ENCODE measurements around the gene NLRP7. TPM values are rescaled to one million over a fixed set of nuclear protein-coding genes. Genes with fewer than 3 reads are reported as not detected.

NLRP7 gene
- total RNA-seq, 2 donors from 2014 or later = not detected

GRCh38 chr19:54873990-54874389 is 73.3 kb downstream of the NLRP7 start, which contains the start of gene FCAR:
Gene FCAR, plus strand, starts transcription at chr19:54874235. Its CDS starts 55 bp downstream, at chr19:54874290.
- no peaks in the 10 kb centered on the region for H3K9me3 ChIP-seq
- ATAC-seq (ENCODE audit: insufficient number of reproducible peaks, low FRiP score, low read depth) (no peak), DNase-seq (ENCODE audit: low spot score) (no peak)
- H3K36me3 ChIP-seq = no peaks in the 10 kb centered on the region
- no peak within 1 kb of the TSS for H3K27ac ChIP-seq
- no peaks in the 10 kb centered on the region for H3K27me3 ChIP-seq (replicated peaks; ENCODE audit: insufficient read depth)
- TF ChIP-seq CTCF (IDR thresholded peaks at IDR 0.05) = no peak
- no peak within 1 kb of the TSS for H3K4me3 ChIP-seq
- H3K4me1 ChIP-seq (ENCODE audit: control insufficient read depth in 1 of 2, low read depth in 2 of 2) = no peaks in the 10 kb centered on the region

Other genes with a start within 250 kb of the NLRP7 start
- gene KIR3DL3, start 223.1 kb downstream of the NLRP7 start, total RNA-seq = not detected
- gene KIR2DL3, start 209.0 kb downstream of the NLRP7 start, total RNA-seq = not detected
- gene KIR2DL1, start 177.7 kb downstream of the NLRP7 start, total RNA-seq = not detected
- under 1 TPM in 1 of 2 donors, not detected in 1; 0.54 TPM for gene KIR2DL4, start 143.9 kb downstream of the NLRP7 start, total RNA-seq
- not detected for gene KIR3DL1, start 131.1 kb downstream of the NLRP7 start, total RNA-seq
- gene KIR2DS4, start 114.9 kb downstream of the NLRP7 start, total RNA-seq = not detected
- not detected for gene KIR3DL2, start 97.1 kb downstream of the NLRP7 start, total RNA-seq
- gene FCAR, start 73.3 kb downstream of the NLRP7 start, total RNA-seq = 1 to 10 TPM in 1 of 2 donors, under 1 TPM in 1; 0.68 to 7.1 TPM
- gene NCR1, start 41.4 kb downstream of the NLRP7 start, total RNA-seq = 1 to 10 TPM in 1 of 2 donors, not detected in 1; 2.2 TPM
- 1 to 10 TPM in 1 of 2 donors, under 1 TPM in 1; 0.41 to 1.7 TPM for gene NLRP2, start 18.8 kb upstream of the NLRP7 start, total RNA-seq
- not detected for gene GP6, start 90.7 kb upstream of the NLRP7 start, total RNA-seq
- gene RDH13, start 115.6 kb upstream of the NLRP7 start, total RNA-seq = 10 to 100 TPM; 22.2 to 23.6 TPM
- gene EPS8L1, start 128.3 kb upstream of the NLRP7 start, total RNA-seq = 10 to 100 TPM in 1 of 2 donors, 1 to 10 TPM in 1; 5.4 to 16.3 TPM
- gene PPP1R12C, start 170.1 kb upstream of the NLRP7 start, total RNA-seq = 100 to 1,000 TPM; 194 to 250 TPM
- gene TNNT1, start 201.7 kb upstream of the NLRP7 start, total RNA-seq = not detected
- gene TNNI3, start 210.2 kb upstream of the NLRP7 start, total RNA-seq = not detected
- gene DNAAF3, start 219.1 kb upstream of the NLRP7 start, total RNA-seq = not detected
- not detected for gene SYT5, start 232.8 kb upstream of the NLRP7 start, total RNA-seq